GOT3 (cell line): ENCODE data around the gene COL9A2.
"Not testable (repeated sequence)": the region's sequence is repeated elsewhere in the genome, so short reads cannot be mapped to it uniquely, and the experiment has no call there.

Experiments
- DNase-seq: peaks from one replicate; lab custom pipeline; 2025; ENCODE audit warnings: mixed read lengths; lab: John Stamatoyannopoulos, UW

COL9A2 gene

GRCh38 chr1:40316595-40317393, at the start of gene COL9A2:
Gene COL9A2, minus strand, starts transcription at chr1:40317286. Its CDS starts 89 bp downstream, at chr1:40317197.
- DNase-seq = no peak

- no peak for DNase-seq
Observed at GRCh38 chr1:40363721-40364120, 46.6 kb upstream of the COL9A2 start.

GRCh38 chr1:40362699-40363098, 45.6 kb upstream of the COL9A2 start:
- no peak for DNase-seq

- no peak for DNase-seq
Observed at GRCh38 chr1:40362199-40362598, 45.1 kb upstream of the COL9A2 start.

- DNase-seq = no peak
Observed at GRCh38 chr1:40361637-40362036, 44.6 kb upstream of the COL9A2 start.

- DNase-seq = no peak
Observed at GRCh38 chr1:40361201-40361600, 44.1 kb upstream of the COL9A2 start.

- no peak for DNase-seq
Observed at GRCh38 chr1:40360631-40361030, 43.5 kb upstream of the COL9A2 start.

- no peak for DNase-seq
Observed at GRCh38 chr1:40357625-40358024, 40.5 kb upstream of the COL9A2 start.

- DNase-seq = no peak
Observed at GRCh38 chr1:40353082-40353481, 36.0 kb upstream of the COL9A2 start.

GRCh38 chr1:40352126-40352525, 35.0 kb upstream of the COL9A2 start:
- no peak for DNase-seq

GRCh38 chr1:40351124-40351523, 34.0 kb upstream of the COL9A2 start:
- DNase-seq = no peak

- DNase-seq = no peak
Observed at GRCh38 chr1:40350391-40350790, 33.3 kb upstream of the COL9A2 start.

GRCh38 chr1:40344597-40344996, 27.5 kb upstream of the COL9A2 start:
- no peak for DNase-seq

- not testable (repeated sequence) for DNase-seq
Observed at GRCh38 chr1:40342381-40342717, 25.3 kb upstream of the COL9A2 start.

GRCh38 chr1:40341491-40342380, 24.6 kb upstream of the COL9A2 start:
- no peak for DNase-seq

GRCh38 chr1:40339420-40340323, 22.6 kb upstream of the COL9A2 start:
- no peak for DNase-seq

- peak; percentile 51 for DNase-seq
Observed at GRCh38 chr1:40338745-40339419, 21.8 kb upstream of the COL9A2 start.

GRCh38 chr1:40337443-40337842, 20.4 kb upstream of the COL9A2 start:
- no peak for DNase-seq

- no peak for DNase-seq
Observed at GRCh38 chr1:40332695-40333094, 15.6 kb upstream of the COL9A2 start.

GRCh38 chr1:40331403-40331802, 14.3 kb upstream of the COL9A2 start:
- not testable (repeated sequence) for DNase-seq

- DNase-seq = no peak
Observed at GRCh38 chr1:40318970-40319621, 2.0 kb upstream of the COL9A2 start.
